Suppressor macrophage treated with lipopolysaccharide for 4 hours (primary cell): Measurements from ENCODE around the gene P2RY1.

ENCODE experiments used
- DNase-seq: peaks from one replicate; pipeline ENCODE4 v3.0.0-alpha.2; 2020

Gene P2RY1, protein sequence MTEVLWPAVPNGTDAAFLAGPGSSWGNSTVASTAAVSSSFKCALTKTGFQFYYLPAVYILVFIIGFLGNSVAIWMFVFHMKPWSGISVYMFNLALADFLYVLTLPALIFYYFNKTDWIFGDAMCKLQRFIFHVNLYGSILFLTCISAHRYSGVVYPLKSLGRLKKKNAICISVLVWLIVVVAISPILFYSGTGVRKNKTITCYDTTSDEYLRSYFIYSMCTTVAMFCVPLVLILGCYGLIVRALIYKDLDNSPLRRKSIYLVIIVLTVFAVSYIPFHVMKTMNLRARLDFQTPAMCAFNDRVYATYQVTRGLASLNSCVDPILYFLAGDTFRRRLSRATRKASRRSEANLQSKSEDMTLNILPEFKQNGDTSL

DNA sequence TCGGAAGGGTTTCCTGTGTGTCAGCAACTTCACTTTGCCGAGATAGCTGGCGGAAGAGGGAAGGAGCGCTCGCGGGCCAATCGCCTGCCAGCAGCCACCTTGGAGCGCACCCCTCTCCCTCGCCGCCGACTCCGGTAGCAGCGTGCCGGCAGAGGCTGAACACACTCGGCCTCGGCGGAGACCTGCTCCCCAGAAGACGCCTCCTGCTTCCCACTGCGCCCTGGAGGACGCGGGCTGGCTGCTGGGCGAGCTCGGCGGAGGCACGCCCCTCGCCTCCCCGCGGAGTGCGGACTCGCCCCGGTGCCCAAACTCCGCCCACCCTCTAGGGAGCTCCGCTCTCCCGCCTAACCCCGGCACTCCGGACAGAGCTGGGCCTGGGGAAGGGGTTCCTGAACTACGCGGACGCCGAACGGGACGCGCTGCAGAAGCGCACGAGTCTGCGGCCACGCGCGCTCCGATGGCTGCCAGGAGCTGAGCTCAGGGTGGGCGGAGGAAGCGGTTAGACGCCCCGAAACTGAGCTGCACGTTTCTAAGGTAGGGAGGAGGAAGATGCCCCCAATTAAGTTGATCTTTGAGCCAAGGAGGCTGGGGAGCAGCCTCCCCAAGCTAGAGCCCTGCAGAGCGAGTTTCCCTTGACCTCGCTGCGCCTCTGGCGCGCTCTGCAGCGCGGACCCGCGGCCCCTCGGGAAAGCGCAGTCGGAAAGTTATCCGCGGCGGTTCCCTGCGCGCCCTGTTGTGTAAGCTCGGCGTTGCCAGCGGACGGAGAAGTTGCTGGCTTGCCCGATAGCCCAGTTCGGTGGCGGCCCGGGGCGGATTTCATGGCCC is at the start of gene P2RY1:
TSS of gene P2RY1 (plus strand) at position 356 of the 825 bp plus-strand sequence. CDS start 652 bp downstream, outside the sequence.
- DNase-seq = peak; percentile 87

DNA sequence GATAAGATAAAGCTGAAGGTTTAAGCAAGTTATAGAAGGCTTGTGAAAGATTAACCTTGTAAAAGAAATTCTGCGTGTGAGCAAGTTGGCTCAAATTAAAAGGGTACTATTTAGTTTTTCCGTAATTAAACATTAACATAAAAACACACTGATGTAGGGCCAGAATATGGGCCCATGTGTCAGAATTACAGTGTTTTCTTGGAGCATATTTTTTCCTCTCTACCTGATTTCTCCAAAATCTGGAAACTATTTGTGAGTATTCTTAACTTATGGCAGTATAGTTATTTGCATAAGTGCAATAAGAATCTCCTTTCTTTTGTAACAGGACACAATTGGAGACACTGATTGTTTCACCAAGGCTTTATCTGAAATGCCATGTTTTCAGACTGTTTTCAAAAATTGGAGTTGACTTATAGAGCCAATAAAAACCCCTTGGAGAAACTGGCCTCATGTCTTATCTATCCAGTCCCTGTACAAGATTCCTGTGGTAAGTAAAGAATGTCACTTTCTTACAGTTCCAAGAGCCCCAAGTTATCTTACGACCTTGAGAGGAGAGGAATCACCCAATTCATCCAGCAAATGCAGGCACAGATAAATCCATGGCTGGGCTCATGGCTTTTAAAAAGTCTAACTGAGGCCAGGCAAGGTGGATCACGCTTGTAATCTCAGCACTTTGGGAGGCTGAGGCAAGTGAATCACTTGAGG is 47.8 kb upstream of the P2RY1 start:
- DNase-seq = no peak

DNA sequence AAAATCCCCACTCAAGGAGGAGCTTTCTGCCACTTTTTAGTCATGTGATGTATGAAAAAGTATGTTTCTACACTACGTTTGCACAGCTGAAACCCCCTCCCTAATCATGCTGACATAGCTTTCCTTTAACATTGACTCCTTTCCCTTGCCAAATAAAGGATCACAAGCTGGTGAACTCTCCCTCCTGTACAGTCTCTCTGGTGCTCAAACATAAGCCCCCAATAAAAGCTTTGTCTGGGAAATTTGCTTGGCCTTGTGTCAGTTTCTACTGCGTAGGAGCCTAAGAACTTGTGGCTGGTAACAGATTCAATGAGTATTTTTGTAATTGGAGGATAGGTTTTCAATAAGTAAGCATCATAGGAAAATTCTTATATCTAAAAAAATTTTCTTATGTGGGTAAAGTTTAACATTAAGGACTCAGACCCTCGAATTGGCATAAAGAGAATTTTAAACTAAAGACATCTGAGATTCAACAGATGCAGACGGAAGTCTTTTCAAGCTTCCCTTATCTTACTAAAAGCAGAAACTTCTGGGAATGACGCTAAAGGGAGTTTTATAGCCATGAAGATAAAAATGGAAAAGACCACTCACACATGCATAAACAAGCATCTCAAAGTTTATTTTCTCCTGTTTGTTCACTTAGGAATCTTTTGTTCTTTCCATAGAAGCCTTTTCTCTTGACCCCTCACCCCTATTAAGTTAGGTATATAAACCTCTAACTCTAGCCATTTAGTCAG is 44.1 kb upstream of the P2RY1 start:
- DNase-seq = no peak

DNA sequence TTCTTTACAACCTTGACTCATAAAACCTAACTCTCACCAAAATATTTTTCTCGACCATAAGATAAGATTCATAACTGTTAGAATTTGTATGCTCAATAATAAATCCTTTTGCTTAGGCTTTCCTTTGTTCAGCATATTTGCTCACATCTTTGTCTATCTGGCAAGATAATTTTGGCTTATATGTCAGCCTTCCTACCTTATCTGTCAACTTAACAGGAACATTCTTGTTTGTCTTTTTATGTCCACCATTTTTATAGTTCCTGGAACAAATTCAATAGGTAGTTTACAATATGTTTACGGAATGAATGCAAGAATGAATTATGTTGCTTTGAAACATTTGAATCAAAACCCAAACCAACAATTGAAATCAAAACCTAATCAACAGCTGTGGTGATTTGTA is 41.0 kb upstream of the P2RY1 start:
- no peak for DNase-seq

DNA sequence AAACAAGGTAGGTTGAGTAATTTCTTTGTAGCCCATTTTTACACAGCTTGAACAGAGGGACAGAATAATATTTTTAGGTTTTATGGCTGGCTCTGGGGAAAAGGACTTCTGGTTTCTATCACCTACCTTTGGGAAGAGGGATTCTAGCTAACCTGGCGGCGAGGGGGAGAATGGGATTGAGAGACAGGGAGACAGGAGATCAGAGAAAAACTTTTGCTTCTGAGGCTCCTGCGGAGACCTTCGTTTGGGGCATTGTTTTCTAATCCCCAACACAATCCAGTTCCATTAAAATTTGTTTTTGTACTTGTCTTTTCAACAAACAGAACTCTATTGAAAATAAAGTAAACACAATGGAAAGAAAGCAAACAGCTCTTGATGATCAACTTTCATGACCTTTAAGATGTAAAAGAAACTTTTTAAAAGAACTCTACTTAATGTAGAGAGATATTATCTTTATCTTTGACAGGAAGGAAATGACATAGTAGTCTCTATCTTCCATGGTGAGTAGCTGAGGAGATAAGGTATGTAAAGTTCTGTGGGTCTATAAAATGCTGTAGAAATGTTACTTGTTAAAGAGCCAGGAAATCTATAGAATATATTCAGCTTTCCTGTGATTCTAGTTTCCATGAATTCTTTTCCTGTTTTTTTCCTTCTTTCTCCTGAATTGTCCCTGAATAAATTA is 37.0 kb upstream of the P2RY1 start:
- DNase-seq = no peak

DNA sequence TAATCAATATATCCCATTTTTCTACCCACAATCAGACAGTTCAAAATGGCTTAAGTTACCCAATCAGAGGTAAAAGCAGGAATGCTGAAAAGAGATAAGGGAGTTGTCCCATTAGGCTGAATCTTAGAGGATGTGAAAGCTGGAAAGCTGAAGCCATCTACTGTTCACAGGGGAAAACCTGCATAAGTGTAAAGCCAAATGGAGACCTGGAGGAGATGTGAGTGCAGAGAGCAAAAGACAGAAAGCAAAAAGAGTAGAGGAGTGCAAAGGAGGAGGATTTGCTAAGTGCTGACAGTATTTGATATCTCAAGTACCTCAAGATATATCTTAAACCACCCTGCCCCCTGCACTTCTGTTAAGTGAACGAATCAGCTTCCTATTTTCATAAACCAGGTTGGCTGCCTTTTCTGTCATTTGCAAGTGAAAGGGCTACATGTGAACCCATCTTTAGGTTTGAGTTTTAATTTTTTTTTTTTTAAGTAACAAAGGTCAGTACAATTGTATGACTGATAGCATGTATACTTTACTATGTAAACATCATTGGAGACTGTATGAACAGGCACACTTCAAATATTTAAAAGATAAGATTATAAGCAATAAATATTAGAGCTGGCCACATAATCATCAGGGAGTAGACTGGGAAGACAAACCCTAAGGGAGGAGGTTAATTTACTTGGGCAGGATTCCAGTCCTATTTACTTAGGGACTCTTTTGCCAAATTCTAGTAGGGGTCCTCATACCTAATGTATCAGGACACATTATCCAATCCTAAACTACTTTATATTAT is 22.8 kb upstream of the P2RY1 start:
- no peak for DNase-seq

DNA sequence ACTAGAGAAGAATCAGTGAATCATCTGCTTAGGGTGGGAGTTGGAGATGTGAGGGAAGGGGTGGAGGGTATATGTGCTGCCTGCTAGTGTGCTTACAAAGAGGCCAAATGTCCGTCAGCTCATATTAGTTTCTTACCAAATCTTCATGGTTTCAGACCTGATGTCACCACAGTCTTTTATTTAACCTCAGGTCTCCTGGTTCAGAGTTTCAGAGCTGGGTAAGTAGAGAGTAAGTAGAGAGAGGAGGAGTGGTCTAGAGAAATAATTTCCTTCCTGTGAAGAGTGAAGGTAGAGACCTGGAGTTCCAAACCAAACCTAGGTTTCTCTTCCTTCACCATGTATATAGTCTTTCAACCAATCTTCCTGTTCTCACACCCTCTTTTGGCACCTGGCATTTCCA is 17.5 kb upstream of the P2RY1 start:
- no peak for DNase-seq

DNA sequence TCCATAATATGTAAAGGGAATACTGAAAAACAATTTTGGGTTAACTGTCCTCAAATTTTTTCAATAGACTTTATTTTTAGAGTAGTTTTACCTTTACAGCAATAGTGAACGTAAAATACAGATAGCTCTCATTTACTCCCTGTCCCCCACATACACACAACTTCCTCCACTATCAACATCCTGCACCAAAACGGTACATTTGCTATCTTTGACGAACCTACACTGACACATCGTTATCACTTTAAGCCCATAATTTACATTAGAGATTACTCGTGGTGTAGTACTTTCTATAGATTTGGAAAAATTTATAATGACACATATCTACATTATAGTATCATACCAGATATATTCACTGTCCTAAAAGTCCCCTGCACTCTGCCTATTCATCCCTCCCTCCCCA is 16.9 kb upstream of the P2RY1 start:
- no peak for DNase-seq

DNA sequence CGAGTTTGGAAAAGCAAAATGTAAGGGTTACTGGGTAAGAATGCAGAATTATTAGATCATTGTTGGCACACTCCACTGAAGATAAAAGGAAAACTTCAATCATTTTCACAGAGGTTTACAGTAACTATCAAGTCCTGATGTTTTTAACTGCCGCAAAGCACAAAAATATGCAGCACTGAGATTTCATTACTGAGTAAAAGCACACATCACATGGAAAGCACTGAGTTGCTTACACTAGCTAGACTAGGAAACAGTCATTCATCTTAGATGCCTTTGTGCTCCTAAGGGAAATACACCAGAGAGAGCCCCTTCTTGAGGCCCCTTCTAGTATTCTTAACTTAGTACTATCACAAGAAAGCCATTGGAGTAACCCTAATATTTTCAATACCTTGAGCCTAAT is 11.8 kb upstream of the P2RY1 start:
- no peak for DNase-seq

DNA sequence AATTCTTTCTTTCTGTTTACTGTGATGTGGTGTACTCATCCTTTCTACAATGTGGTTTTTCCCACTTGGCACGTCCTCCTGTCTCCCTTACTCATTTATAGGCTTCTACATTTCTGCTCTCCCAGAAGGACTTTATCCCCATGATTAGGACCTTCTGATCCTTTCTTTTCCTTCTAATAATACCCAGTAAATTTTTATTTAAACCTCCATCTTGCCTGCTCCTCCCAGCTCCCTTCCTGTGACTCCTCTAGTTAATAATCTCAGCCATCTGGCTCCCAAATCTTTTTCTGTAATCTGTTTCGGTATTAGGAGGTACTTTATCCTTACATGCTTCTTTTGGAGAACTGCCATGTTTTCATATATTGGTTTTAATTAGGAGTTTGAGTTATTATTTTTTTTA is 11.2 kb upstream of the P2RY1 start:
- no peak for DNase-seq

DNA sequence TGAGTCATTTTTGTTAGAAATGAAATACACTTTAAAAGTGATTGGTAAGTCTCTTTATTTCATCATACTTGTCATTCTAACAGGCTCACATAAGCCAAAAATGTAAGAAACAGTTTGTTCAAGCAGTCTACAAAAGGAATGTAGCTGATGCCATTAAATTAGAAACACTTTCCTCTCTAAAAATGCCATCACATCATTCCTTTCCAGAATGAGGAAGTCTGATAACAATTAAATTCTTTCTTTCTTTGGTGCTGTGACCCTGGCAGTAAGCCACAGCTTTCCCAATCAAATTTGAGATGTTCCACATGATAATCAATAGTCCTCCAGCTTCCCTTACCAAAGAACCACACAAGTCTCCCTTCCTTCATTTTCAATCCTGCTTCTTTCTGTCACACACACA is 9.4 kb upstream of the P2RY1 start:
- no peak for DNase-seq

DNA sequence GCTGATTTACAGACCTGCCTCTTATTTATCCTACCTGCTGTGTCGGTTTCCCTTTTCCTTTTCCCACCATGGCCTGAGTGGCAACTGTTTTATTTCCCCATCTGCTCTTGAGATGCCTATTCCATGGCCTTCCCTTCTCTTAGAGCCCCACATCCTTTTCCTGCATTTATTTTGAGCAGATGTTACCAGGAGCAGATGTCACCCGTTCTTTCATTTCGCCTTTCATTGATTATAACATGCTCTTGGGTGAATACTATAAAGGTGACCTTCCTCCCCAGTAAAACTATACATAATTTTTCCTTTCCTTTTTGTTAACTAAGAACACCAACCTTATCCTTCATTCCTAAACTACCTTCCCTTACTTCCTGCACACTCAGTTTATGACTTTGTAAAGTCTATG is 8.5 kb upstream of the P2RY1 start:
- DNase-seq = no peak

DNA sequence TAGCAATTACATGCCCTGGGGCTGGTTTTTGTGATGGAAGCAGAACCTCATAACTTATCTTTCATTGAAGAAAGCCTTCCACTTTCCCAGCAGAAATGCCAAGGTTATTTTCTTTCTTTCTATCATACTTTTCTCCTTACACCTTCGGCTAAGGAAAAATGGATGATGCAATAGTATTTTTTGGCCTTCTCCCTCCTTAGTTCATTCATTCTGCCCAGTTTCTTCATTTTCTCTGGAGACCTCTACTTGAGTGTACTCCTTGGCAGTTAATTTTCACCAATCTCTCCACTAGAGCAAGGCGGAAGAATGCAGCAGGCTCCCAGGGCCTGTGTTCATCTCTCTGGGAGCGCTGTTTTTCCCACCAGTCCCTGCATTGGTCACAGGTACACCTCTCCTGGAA is 7.6 kb upstream of the P2RY1 start:
- no peak for DNase-seq

DNA sequence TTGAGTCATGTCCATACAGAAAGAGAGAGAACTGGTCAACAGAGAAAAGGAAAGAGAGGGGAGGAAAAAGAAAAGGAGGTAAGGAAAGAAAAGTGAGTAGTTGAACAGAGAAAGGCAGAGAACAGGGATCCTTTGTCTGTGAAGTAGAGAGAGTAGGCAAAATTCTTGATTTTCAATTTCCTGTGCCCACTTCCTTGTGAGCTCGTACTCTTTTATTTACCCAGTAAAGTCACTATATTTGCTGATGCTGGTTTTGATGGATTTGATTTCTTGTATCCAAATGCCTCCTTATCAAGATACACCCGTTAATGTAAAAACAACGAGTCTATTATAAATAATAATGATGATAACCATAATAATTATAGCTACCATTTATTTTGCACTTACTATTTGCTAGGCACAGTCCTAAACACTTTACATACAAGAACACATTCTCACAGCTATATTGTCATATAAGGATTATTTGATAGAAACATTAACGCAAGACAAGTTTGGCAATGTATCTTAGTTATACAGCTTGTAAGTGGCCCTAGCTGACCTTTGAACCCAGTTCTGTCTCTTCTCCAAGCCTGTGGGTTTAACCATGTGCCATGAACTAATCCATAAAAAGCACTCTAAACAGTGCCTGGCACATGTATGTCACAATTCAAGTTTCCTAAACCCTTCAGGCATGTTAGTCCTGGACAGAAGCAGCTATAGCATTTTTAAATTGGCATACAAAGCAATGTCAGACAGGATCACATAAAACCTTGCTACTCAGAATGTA is 6.7 kb upstream of the P2RY1 start:
- no peak for DNase-seq

DNA sequence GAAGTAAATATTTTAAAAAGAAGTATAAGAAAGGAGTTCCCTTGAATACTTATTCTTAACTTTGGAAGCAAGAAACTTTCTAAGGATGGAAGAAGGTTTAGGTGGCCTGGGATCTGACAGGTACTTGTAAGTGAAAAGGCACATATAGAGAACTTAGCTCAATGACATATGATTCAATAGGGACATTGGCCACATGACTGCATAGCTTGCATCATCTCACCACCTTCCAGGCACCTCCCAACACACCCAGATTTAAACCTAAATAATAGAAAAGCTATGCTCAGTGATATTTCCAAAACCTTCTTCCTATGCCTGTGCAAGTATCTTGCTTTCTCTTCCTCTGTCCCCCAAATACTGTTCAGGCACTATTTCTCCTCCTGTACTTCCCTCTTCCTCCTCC is 4.7 kb upstream of the P2RY1 start:
- no peak for DNase-seq

DNA sequence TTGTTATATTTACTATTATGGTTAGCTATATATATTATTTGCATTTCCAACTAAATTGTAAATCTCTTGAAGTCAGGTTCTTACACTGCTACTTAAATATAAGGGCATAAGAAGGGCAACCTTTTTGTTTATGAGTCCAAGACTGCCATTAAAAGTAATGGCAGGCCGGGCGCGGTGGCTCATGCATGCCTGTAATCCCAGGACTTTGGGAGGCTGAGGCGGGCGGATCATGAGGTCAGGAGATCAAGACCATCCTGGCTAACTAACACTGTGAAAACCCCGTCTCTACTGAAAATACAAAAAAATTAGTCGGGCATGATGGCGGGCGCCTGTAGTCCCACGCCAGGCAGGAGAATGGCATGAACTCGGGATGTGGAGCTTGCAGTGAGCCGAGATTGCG is 2.9 kb upstream of the P2RY1 start:
- DNase-seq = no peak

DNA sequence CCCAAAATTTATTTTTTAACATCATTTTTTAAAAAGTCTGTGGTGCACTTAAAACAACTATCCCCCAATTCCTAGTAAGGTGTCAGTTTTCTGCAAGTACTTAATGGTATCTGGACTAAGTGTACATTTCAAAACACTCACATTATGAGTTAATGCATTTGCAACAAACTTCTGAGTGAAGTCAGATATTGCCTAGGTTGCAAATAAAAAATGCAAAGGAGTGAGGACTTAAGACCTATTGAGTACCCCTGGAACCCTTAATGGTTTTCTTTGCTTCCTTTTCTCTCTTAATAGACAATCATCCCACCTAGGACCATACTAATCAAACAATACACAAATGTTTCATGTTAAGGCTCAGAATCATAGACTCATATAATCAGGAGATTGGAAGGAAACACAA is 1.8 kb upstream of the P2RY1 start:
- no peak for DNase-seq

DNA sequence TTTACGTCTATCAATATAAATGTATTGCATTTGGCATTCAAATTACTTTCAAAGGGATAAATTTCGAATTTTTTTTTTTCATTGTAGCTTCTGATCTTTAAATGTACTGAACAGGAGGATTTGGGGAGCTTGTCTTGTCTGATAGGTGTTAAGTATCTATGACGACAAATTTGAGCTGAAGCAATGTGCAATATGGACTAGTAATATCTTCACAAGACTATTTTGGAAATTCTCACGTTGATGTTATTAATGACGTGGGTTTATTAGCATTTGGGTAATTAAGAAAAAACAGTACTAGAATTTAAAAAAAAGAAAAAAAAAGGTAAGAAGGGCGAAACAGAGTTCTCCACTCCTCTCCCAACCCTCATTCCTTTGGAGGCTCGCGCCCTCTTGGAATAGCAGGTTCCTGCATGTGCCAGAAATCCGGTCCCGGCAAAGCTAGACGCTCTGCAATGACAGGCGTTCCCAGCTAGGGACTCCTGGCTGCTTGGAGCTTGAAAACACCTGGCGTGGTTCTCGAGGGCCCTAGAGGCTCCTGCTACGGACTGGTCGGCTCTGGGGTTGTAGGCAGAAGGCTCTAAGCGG is 648 bp upstream of the P2RY1 start:
- DNase-seq = no peak

DNA sequence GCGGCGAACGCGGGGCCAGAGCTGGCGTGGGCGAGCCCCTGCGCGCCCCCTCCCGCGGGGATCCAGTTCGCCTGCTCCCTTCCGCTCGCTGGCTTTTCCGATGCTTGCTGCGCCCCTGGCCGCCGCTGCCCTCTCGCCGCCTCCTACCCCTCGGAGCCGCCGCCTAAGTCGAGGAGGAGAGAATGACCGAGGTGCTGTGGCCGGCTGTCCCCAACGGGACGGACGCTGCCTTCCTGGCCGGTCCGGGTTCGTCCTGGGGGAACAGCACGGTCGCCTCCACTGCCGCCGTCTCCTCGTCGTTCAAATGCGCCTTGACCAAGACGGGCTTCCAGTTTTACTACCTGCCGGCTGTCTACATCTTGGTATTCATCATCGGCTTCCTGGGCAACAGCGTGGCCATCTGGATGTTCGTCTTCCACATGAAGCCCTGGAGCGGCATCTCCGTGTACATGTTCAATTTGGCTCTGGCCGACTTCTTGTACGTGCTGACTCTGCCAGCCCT is 721 bp downstream of the P2RY1 start:
- DNase-seq = no peak

DNA sequence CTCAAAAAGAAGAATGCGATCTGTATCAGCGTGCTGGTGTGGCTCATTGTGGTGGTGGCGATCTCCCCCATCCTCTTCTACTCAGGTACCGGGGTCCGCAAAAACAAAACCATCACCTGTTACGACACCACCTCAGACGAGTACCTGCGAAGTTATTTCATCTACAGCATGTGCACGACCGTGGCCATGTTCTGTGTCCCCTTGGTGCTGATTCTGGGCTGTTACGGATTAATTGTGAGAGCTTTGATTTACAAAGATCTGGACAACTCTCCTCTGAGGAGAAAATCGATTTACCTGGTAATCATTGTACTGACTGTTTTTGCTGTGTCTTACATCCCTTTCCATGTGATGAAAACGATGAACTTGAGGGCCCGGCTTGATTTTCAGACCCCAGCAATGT is 1.3 kb downstream of the P2RY1 start:
- DNase-seq = no peak
